CD4-positive, alpha-beta T cell treated with Interleukin-10 for 1 hour (primary cell): ENCODE results near the gene VAV2.

Experiments used
- DNase-seq: peaks from one replicate; pipeline ENCODE4 v3.0.0-alpha.2; 2020

VAV2 gene

DNA sequence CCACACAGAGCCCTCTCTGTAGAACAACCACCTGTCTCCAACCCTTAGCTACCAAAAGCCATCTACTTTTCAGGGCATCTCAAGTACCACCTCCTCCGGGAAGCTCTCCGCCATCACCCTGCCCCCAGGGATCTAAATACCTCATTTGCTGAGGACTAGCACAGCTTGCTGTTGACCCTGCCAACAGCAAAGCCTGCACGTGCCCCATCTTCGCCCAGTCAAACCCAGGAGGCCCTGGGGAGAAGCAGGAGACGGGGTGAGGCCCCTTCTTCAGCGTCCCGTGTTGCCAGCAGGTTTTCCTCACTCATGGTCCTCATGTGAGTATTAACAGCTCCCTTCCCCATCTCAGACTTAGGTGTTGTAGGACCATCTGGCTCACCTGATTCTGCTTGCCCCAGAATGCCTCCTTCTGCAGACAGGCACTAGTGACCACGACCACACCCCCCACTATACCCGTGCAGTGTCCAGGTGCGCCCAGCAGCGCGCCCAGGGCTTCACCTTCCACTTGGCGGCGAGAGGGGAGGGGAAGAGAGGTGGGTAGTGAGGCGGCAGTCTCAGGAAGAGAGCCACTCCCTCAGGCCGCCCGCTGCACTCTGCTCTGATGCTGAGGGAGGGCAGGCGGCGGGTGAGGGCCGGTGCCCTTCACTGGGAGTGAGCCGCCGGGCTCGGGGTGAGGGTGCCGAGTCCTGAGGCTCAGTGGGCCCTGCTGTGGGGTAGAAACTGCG lies 11.1 kb downstream of the VAV2 start:
- DNase-seq: no peak

- DNase-seq: no peak
These were observed 11.9 kb downstream of the VAV2 start for GRCh38 chr9:133979921-133980863.

DNA sequence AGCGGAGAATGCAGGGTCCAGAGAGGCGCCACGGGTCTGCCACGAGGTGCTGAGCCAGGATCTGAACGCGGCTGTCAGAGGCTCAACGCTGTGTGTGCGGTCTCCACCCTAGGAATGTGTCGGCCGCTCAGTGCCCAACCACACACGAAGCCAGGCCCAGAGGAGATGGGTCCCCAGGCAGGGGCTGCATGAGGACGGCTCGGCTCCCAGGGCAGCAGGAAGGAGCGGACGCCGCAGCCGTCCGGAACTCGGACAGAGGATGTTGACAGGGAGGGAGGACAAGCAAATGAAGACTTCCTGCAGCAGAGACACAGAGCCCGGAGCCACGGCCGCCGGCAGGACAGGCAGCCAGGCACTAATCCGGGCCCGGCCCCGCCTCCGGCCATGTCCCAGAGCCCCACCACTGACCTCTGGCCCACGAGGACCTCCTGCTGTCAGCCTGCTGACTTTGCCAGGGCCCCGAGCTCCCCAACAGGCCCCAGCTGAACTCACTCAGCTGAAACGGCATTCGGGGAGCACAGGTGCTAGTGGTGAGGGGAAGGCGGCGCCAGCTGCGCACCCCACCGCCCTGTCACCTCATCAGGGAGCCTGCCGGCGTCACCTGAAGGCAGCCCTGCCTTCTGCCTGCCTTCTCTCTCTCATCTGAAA lies 12.7 kb downstream of the VAV2 start:
- no peak for DNase-seq

DNA sequence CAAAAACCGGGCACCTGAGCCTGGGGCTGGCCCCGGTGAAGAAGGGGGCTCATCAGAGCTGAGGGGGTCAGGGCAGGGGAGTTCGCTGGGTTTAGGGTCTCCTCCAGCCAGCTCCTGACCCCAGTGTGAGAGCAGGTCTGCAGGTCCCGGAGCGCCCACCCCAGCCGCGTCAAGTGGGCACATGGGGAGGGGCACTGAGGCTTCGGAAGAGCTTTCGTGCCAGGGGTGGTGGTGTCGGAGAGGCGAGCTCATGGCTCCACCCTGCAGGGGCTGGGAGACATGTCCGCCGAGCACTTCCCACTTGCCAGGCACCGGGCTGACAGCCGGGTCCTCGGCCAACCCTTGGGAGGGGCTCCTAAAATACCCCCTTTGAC lies 13.2 kb downstream of the VAV2 start:
- no peak for DNase-seq

DNA sequence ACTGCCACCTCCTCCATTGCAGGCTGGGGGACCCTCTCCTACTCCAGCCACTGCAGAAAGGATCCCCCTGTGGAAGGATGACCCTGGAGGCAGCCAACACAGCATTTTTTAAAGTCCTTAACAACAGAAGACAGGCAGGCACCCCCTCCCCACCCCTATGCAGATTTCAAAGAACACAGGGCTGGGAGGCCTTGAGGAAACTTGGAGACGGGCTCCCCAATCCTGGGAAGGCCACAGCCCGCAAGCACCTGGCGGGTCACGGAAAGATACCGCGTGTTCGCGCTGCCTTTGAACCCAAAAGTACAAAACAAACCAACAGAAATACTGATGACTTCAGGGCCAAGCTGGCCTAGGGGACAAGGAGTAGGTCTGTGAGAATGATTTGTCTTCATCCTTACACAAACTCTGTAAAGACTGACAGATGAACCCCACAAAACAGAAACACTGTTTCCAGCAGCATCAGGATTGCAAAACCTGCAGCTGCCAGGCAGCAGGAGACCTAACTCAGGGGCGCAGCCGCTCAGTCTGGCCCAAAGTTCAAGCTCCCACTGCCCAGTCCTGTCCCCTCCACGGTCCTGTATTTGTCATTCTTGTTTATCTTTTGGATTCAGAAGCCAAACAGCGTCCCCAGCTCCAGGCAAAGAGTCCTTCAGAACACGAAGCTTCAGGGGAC lies 13.8 kb downstream of the VAV2 start:
- no peak for DNase-seq

DNA sequence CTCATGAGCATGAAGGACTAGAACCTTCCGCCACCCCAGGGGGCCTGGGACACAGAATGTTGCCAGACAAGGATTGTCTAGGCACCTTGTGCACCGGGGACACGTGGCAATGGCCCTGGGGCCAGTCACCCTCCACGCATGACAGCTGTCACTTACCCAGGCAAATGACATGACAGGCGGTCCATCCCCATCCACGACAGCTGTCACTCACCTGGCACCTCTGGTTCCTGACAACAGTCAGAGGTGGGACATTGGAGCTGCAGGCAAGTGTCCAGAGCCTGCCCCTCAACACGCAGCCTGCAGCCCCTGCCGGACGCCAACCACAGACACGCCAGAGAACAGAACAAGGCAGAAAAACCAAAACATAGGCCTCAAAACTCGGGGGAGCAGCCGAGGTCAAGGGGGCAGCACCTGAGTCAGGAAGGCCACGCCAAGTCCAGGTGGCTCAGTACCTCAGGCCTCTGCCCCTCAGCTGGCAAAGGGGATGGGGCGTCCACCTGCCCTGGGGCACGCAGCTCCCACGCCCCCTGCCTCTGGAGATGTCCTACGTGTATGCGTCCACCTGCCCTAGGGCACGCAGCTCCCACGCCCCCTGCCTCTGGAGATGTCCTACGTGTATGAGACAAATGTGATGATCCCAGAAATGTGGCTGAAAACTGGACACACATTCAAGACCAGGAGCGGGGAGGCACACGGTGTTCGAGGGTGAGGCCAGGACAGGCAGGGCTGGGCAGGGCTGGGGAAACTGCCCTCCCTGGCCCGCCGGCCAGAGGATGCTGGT lies 14.5 kb downstream of the VAV2 start:
- no peak for DNase-seq

- DNase-seq: no peak
These were observed 15.2 kb downstream of the VAV2 start for GRCh38 chr9:133976887-133977286.

DNA sequence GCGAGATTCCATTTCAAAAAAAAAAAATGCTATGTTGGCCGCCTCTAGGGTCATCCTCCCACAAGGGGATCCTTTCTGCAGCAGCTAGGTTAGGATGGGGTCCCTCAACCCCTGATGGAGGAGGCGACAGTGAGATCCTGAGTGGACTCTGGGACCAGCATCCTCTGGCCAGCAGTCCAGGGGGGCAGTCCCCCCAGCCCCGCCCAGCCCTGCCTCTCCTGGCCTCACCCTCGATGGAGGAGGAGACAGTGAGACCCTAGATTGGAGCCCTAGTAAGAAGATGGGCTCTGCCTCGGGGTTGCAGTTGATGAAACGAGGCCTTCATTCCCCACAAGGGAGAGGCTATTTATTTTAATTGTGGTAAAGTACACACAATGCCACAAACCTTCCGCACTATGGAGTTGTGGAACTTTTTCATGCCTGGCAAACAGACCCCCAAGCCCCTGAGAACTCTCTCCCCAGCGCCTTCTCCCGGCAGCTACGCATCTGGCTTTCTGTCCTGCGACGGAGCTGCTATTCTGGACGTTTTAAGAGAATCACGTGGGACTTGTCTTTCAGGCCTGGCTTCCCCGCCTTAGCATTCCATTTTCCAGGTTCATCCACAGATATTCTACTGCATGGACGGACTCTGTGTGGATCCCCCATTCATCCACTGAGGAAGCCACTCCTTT lies 15.8 kb downstream of the VAV2 start:
- no peak for DNase-seq

DNA sequence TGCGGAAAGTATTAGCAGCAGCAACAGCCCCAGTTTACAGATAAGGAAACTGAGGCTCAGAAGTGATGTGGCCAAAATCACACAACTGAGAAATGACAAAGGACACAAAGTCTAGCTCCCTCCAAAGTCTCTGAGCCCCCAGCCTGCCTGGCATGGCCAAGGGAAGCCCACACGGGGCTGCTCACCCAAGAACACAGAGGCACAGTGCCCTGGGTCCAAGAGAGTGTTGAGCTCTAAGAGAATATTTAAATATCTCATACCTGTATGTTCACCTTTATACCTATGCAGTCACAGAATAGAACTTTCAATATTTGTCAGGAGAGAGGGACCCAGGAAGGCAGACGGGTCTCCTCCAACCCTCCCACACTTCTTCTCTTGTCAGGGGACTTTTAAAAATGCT lies 16.6 kb downstream of the VAV2 start:
- DNase-seq: no peak

DNA sequence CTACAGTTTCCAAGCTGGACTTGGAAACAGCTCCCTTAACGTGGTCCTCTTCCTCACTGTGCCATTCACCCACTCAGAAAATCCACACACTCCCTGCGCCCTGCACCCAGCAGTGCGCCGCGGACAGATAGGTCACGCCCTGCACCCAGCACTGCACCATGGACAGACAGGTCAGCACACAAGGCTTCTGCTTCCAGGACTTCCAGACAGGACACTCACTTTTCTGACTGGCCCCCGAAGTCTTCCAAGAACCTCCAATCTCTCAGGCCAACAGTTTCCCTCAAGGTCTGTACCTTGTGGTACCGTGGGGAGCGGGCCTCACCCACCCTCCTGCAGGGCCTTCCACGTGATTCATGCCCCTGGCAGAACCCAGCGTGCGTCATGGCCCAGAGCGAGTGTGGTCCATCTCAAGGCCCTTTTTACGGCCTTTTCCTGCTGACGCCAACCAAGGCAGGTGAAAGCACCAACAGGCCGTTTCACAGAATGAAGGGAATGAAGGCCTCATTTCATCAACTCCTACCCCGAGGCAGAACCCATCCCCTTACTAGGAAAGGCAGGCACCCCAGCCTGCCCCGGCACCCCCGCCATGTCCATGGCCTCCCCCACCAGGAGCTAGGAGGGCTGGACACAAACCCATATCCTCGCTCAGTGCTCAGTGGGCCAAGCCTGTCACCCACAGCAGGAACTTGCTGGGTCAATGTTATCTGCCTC lies 17.3 kb downstream of the VAV2 start:
- DNase-seq: no peak

- no peak for DNase-seq
These were observed 18.1 kb downstream of the VAV2 start for GRCh38 chr9:133973791-133974630.

DNA sequence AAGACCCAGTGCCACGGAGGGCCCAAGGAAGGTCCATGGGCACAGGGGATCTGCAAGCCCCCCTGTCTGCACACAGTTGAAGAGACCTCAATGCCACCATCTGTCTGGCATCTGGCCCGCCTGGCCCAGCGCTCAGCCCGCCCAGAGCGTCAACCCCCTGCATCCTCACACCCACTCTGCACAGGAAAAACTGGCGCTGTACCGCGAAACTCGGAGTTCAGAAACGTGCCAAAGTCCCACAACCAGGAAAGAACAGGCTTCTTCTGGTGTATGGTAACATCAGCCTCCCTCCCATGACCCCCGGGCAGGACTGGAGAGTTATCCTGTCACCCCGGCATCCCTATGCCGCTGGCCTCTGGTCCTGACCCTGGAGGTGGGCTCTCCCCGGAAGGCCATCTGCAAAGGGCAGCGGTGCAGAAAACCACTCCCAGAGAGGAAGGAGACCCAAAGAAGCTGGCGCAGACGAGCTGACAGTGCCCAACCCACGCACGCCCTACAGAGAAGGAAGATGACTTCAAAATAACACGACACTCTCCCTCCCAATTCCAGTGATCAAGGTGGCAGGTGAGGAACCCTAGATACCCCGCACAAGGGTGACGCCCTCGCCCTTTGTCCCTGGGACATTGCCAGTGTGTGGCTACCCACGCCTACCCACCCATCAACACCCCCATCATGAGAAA lies 18.9 kb downstream of the VAV2 start:
- no peak for DNase-seq

GRCh38 chr9:133971981-133972941 lies 19.9 kb downstream of the VAV2 start:
- no peak for DNase-seq

DNA sequence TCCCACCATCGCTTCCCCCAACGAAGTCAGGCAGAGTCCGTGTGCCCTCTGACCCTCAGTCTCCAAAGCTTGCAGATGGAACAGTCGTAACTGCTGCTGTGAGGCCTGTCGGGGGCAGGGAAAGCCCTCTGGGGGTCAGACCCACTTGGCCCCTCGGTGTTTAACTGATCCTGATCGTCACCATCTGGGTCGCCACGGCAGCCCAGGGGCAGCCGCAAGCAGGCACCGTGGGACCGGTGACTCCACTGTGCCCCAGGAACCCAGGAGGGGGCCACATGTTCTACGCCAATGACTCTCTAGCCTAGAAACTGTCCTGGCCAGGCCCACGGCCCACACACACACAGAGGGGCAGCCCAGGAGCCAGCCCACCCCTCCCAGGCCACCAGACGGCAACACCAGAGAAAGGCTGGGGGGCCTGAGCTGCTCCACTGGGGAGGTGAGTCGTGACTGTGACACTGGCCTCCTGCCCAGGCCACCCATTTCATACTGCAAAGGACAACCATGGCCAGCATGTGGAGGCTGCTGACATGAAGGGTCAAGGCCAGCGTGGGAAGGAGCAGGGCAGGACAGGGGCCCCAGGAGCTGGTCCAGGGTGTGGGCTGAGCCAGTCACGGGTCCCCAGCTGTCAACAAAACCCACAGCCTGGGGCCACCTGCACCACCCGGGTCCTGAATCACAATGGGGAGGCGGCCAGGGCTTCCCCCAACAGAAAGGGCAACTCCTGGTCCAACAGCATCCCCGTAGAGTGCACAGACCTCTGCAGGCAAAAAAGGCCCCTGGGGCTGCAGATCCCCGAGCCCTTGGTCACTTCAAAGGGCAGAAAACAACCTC lies 20.8 kb downstream of the VAV2 start:
- no peak for DNase-seq

DNA sequence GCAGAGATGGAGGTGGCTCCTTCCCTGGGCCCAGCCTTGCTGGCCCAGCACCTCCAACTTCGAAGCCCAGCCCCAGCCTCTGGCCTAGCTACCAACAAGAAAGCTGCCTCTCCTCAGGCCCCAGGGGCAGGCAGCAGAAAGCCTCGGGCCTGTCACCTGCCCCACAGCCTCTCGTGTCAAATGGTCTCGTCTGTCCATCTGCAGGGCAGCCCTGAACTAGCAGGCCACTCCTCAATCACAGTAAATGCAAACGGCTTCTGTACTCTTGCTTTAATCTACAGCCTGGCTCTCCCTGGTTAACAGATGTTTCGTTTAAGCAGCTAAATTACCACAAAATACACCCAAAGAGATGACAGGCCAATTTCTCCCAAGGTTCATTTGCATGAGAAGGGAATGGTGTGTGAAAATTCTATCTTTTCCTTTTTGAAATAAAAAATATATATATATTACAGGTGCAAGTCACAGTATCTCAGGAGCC lies 21.5 kb downstream of the VAV2 start:
- DNase-seq: no peak

DNA sequence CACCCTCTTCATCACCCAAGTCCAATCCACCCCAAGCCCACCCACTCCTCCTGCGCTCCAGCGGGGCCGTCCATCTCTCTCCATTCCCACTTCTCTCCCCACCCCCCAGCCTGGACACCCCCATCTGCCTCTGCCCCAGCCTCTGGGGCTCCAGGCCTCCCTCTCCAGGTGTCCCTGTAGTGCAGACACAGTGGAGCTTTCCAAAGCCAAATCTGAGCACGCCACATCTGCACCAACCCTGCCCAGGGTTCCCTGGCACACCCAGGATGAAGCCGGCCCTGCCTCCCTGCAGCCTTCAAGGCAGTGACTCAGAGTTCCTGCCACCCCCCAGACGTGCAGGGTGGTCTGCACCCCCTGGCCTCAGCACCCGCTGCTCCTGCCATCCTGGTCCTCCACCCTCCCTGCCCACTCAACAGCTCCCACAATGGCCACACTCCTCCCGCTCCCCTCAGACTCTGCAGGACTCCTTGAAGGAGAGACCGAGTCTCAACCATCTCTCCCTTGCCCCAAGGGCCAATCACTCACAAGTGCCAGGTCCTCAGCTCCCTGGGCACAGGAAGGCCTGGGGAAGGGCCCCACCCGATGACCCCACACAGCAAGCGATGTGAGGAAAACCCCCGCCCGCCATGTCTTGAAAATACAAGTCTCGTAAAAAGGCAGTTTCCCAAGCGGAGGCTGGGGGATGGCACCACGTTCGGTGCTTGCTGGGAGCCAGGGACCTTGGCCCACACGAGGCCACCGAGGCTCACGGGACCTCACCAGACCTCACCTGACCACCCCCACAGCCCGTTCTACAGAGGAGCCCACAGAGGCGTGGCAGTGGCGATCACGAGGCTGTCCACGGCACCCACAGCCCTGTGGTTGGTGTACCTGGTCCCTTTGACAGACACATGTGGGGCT lies 22.2 kb downstream of the VAV2 start:
- no peak for DNase-seq
